HG03196 (cell line): ENCODE results near the gene AGPAT4.

Source experiments
- ATAC-seq: cut with Tn5 transposase; IDR thresholded peaks from one replicate; pipeline ENCODE4 v1.9.1; 2021; ENCODE audit not compliant: unreplicated experiment

Gene AGPAT4

DNA sequence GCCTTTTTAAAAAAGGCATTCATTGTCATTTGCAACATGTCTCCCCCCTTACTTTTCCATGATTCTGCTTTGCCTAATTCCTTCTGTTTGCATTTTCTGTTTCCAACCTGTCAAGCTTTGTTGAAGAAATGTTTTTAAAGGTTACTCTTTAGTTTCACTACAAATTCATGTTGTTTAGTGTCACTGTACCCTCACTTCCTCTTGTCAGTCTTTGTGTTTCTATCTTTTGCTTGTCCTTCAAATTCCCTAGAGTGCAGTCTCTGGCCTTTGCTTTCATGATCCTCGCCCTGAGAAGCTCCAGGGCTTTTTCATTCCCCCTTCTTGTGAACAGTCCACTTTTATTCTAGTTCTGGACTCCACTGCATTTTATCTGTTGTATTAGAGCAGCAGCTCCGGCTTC, 191.6 kb downstream of the AGPAT4 start:
- peak; percentile 52 for ATAC-seq

DNA sequence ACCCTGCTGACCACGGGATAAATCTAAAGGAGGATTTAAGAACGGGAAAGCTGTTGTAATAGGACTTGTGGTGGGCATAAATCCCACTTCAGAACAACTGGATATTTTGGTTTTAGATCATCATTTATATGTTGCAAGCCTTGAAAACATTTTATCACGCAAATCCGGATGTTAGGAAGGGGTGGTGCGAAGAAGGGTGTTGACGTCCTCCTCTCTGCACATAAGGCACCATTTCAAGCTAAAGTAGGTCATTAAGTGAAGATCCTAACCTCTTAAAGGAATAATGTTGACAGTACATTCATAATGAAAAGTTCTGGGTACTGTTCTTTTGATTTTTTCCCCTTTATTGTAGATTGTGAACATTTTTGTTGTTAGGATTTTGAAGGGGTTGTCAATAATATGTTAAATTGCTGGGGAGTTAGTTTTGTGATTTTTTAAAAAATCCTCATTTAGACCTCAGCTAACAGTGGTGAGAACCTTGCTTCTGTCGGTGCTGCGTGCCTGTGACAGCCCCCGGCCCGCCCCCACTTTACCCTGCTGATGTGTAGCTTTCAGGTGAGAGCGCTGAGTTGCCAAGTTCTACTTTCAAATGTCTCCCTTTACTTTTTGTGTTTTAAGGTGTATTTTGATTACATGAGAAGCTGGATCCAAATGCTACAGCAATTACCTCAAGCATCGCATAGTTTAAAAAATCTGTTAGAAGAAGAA, 193.4 kb downstream of the AGPAT4 start:
- no peak for ATAC-seq
